ENCODE measurements around the gene LAD1.

- no peak for TF ChIP-seq CTCF (IDR thresholded peaks at IDR 0.05 in 8 of 11, conservative IDR thresholded peaks at IDR 0.05 in 3 of 11)
- TF ChIP-seq POLR2A (IDR thresholded peaks at IDR 0.05) = no peak
Observed at GRCh38 chr1:201332616-201333335, 66.3 kb downstream of the LAD1 start.
